ENCODE results near the gene SYT2. TPM values are rescaled to one million over a fixed set of nuclear protein-coding genes. Genes with fewer than 3 reads are reported as not detected.

Gene SYT2
- total RNA-seq, 1 donor from 2014 or later, result not detected

GRCh38 chr1:202659974-202660373, 50.3 kb downstream of the SYT2 start:
- peaks cover 50% of the 10 kb centered on the region for H3K27me3 Mint-ChIP-seq

GRCh38 chr1:202659541-202659940, 50.7 kb downstream of the SYT2 start:
- Mint-ChIP-seq H3K4me3 (no peak overlapping the region), H3K27ac (no peak overlapping the region), H3K4me1 (no peaks in the 10 kb centered on the region), H3K36me3 (ENCODE audit: low read depth) (no peaks in the 10 kb centered on the region), H3K9me3 (no peaks in the 10 kb centered on the region), H3K27me3 (peaks cover 53% of the 10 kb centered on the region)
- ATAC-seq (ENCODE audit: low read depth) (no peak), DNase-seq (no peak)
- intact Hi-C loops (cut with micrococcal nuclease), result no loop called here
- TF ChIP-seq CTCF (IDR thresholded peaks at IDR 0.05), result no peak
- CTCF ChIA-PET, result no interaction called here
- POLR2A ChIA-PET, result no interaction called here

More at GRCh38 chr1:202659974-202660373, 50.3 kb downstream of the SYT2 start:
- no peak overlapping the region for H3K27ac Mint-ChIP-seq
- ATAC-seq (ENCODE audit: low read depth) (no peak), DNase-seq (no peak)
- H3K36me3 Mint-ChIP-seq (ENCODE audit: low read depth), result no peaks in the 10 kb centered on the region
- H3K4me3 Mint-ChIP-seq, result no peak overlapping the region
- no peaks in the 10 kb centered on the region for H3K9me3 Mint-ChIP-seq
- ChIA-PET POLR2A (no interaction called here), CTCF (no interaction called here)
- intact Hi-C loops (cut with micrococcal nuclease), result no loop called here
- TF ChIP-seq CTCF (IDR thresholded peaks at IDR 0.05), result no peak
- no peaks in the 10 kb centered on the region for H3K4me1 Mint-ChIP-seq

DNA sequence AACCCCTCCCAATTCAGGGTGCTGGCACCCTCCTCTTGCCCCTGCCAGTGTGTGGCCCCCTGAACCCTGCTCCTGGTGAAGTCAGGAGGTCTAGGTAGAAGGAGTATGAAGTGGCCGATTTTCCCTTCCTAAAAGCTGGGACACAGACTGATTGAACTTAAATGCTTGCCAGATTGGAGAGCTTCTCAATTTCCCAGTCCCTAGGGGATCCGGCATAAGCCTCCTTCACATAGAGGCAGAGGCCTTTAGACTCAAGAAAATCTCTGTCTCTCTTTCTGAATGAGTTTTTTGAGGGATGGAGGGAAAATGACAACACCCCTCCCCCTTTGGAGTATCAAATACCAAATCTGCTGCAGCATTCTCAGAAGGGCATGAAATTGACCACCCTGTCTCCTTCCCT, 51.5 kb downstream of the SYT2 start:
- ChIA-PET CTCF (no interaction called here), POLR2A (no interaction called here)
- Mint-ChIP-seq H3K36me3 (ENCODE audit: low read depth) (no peaks in the 10 kb centered on the region), H3K4me1 (peaks cover 4% of the 10 kb centered on the region), H3K27me3 (peaks cover 48% of the 10 kb centered on the region), H3K9me3 (no peaks in the 10 kb centered on the region), H3K27ac (no peak overlapping the region), H3K4me3 (no peak overlapping the region)
- TF ChIP-seq CTCF (IDR thresholded peaks at IDR 0.05), result no peak
- intact Hi-C loops (cut with micrococcal nuclease), result no loop called here
- ATAC-seq (ENCODE audit: low read depth) (no peak), DNase-seq (no peak)

DNA sequence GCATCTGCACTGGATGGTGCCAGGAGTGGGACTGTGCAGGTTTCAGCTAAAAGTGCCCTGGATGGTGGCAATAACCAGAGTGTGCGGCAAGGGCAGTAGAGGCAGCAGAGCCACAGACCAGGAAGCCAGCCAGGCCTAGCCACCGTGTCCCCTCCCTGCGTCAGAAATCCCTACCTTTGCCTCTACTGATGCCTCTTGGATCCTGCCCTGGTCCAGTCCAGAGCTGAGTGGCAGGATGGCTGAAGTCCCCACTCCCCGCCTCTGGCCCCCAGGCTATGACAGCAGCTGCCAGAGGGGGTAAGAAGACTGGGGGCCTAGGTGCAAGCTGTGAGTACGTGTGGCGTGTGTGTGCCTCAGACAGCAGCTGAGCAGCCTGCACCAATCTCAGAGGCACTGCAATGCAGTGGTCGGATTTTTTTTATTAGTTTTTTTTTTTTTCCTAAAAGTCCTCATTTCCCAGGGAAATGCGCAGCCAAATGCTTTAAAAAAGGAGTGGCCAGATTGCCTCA, 51.9 kb downstream of the SYT2 start:
- ChIA-PET CTCF (no interaction called here), POLR2A (no interaction called here)
- intact Hi-C loops (cut with micrococcal nuclease), result no loop called here
- H3K4me1 Mint-ChIP-seq, result peaks cover 4% of the 10 kb centered on the region
- DNase-seq, result no peak
- H3K27ac Mint-ChIP-seq, result no peak overlapping the region
- no peaks in the 10 kb centered on the region for H3K36me3 Mint-ChIP-seq (ENCODE audit: low read depth)
- H3K9me3 Mint-ChIP-seq, result no peaks in the 10 kb centered on the region
- ATAC-seq (ENCODE audit: low read depth), result no peak
- no peak for TF ChIP-seq CTCF (IDR thresholded peaks at IDR 0.05)
- H3K27me3 Mint-ChIP-seq, result peaks cover 45% of the 10 kb centered on the region
- no peak overlapping the region for H3K4me3 Mint-ChIP-seq

- POLR2A ChIA-PET, result no interaction called here
- CTCF ChIA-PET, result no interaction called here
- intact Hi-C loops (cut with micrococcal nuclease), result no loop called here
- DNase-seq (no peak), ATAC-seq (ENCODE audit: low read depth) (no peak)
- H3K4me1 Mint-ChIP-seq, result peaks cover 4% of the 10 kb centered on the region
- H3K36me3 Mint-ChIP-seq (ENCODE audit: low read depth), result no peaks in the 10 kb centered on the region
- no peak overlapping the region for H3K4me3 Mint-ChIP-seq
- peaks cover 39% of the 10 kb centered on the region for H3K27me3 Mint-ChIP-seq
- no peaks in the 10 kb centered on the region for H3K9me3 Mint-ChIP-seq
- TF ChIP-seq CTCF (IDR thresholded peaks at IDR 0.05), result no peak
- H3K27ac Mint-ChIP-seq, result no peak overlapping the region
Measured at GRCh38 chr1:202656951-202657646, 53.2 kb downstream of the SYT2 start.

All from activated B cell treated with CpG ODN at 0.5 μM for 24 hours (primary cell).